BLaER1 (cell line): ENCODE measurements around the gene TUBGCP6.

Experiments used
- H3K27ac ChIP-seq: shearing (Covaris generic); formaldehyde crosslinking; 2 replicates; pipeline ENCODE4 v1.8.1; 2022
- H3K27me3 ChIP-seq: shearing (Covaris generic); formaldehyde crosslinking; 2 replicates; pipeline ENCODE4 v1.8.1; 2022
- H3K36me3 ChIP-seq: shearing (Covaris generic); formaldehyde crosslinking; 2 replicates; pipeline ENCODE4 v1.8.1; 2022
- H3K4me1 ChIP-seq: shearing (Covaris generic); formaldehyde crosslinking; 2 replicates; pipeline ENCODE4 v1.8.1; 2022
- H3K4me2 ChIP-seq: shearing (Covaris generic); formaldehyde crosslinking; 2 replicates; pipeline ENCODE4 v1.8.1; 2022
- H3K4me3 ChIP-seq: shearing (Covaris generic); formaldehyde crosslinking; 2 replicates; pipeline ENCODE4 v1.8.1; 2022
- H3K9ac ChIP-seq: shearing (Covaris generic); formaldehyde crosslinking; 2 replicates; pipeline ENCODE4 v1.8.1; 2022
- H3K9me3 ChIP-seq: shearing (Covaris generic); formaldehyde crosslinking; 2 replicates; pipeline ENCODE4 v1.8.1; 2022
- H4K20me1 ChIP-seq: shearing (Covaris generic); formaldehyde crosslinking; 2 replicates; pipeline ENCODE4 v1.8.1; 2022
- Cebpa-rat ChIP-seq: shearing (Covaris generic); IDR thresholded peaks from 2 replicates; pipeline ENCODE4 v1.8.1; 2022

The TUBGCP6 gene

GRCh38 chr22:50199251-50199721 is 45.5 kb downstream of the TUBGCP6 start:
- Histone ChIP-seq H3K4me1 (peaks cover 85% of the 10 kb centered on the region), H4K20me1 (peaks cover 77% of the 10 kb centered on the region), H3K27me3 (no peaks in the 10 kb centered on the region), H3K27ac (peak overlapping the region; percentile 94), H3K9me3 (no peaks in the 10 kb centered on the region), H3K36me3 (peaks cover 62% of the 10 kb centered on the region), H3K4me2 (peak overlapping the region; percentile 98), H3K4me3 (peak overlapping the region; percentile 96), H3K9ac (peak overlapping the region; percentile 95)
- TF ChIP-seq Cebpa-rat: no peak

GRCh38 chr22:50198624-50199017 is 46.2 kb downstream of the TUBGCP6 start:
- H3K9ac ChIP-seq: peak overlapping the region; percentile 95
- no peaks in the 10 kb centered on the region for H3K27me3 ChIP-seq
- peaks cover 67% of the 10 kb centered on the region for H3K36me3 ChIP-seq
- peak overlapping the region; percentile 94 for H3K27ac ChIP-seq
- TF ChIP-seq Cebpa-rat: no peak
- peak overlapping the region; percentile 98 for H3K4me2 ChIP-seq
- peaks cover 85% of the 10 kb centered on the region for H3K4me1 ChIP-seq
- no peaks in the 10 kb centered on the region for H3K9me3 ChIP-seq
- peaks cover 71% of the 10 kb centered on the region for H4K20me1 ChIP-seq
- peak overlapping the region; percentile 96; the same call in 1 of the 2 replicates for H3K4me3 ChIP-seq

DNA sequence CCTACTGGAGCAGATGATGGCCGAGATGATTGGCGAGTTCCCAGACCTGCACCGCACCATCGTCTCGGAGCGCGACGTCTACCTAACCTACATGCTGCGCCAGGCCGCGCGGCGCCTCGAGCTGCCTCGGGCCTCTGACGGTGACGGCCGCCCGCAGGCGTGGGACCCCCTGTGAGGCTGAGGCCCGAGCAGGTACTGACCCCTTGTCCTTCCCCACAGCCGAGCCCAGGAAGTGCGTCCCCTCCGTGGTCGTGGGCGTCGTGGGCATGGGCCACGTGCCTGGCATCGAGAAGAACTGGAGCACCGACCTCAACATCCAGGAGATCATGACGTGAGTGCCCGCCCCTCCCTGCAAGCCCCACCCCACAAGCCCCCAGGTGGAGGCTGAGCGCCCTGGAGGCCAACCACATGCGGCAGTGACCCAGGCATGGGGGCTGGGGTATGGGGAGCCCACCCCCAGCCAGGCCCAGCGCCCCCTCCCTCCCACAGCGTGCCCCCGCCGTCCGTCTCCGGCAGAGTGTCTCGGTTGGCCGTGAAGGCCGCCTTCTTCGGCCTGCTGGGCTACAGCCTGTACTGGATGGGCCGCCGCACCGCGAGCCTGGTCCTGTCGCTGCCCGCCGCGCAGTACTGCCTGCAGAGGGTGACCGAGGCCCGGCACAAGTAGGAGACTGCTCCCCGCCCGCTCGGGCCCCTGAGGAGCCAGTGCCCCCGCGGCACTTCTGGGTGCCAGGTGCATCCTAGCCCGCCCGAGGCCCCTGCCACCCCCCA is 46.8 kb downstream of the TUBGCP6 start:
- Histone ChIP-seq H3K9ac (peak overlapping the region; percentile 95), H3K4me2 (peak overlapping the region; percentile 98), H3K9me3 (no peaks in the 10 kb centered on the region), H3K4me3 (peak overlapping the region; percentile 96; the same call in 1 of the 2 replicates), H3K36me3 (peaks cover 67% of the 10 kb centered on the region), H3K4me1 (peaks cover 85% of the 10 kb centered on the region), H3K27me3 (no peaks in the 10 kb centered on the region), H3K27ac (peak overlapping the region; percentile 94; the same call in 1 of the 2 replicates), H4K20me1 (peaks cover 65% of the 10 kb centered on the region)
- TF ChIP-seq Cebpa-rat: no peak

- H4K20me1 ChIP-seq: peaks cover 57% of the 10 kb centered on the region
- no peak overlapping the region for H3K4me3 ChIP-seq
- no peaks in the 10 kb centered on the region for H3K27me3 ChIP-seq
- no peaks in the 10 kb centered on the region for H3K9me3 ChIP-seq
- no peak overlapping the region for H3K9ac ChIP-seq
- H3K4me2 ChIP-seq: peak overlapping the region; percentile 98
- H3K36me3 ChIP-seq: peaks cover 65% of the 10 kb centered on the region
- H3K4me1 ChIP-seq: peaks cover 85% of the 10 kb centered on the region
- no peak for TF ChIP-seq Cebpa-rat
- H3K27ac ChIP-seq: no peak overlapping the region
Observed at GRCh38 chr22:50197000-50197800, 47.6 kb downstream of the TUBGCP6 start.

GRCh38 chr22:50196256-50196655 is 48.6 kb downstream of the TUBGCP6 start:
- H3K27ac ChIP-seq: peak overlapping the region; percentile 99
- H3K4me3 ChIP-seq: peak overlapping the region; percentile 57; the same call in 1 of the 2 replicates
- peaks cover 65% of the 10 kb centered on the region for H3K36me3 ChIP-seq
- no peaks in the 10 kb centered on the region for H3K9me3 ChIP-seq
- H3K27me3 ChIP-seq: no peaks in the 10 kb centered on the region
- H3K4me2 ChIP-seq: peak overlapping the region; percentile 98
- TF ChIP-seq Cebpa-rat: no peak
- peaks cover 48% of the 10 kb centered on the region for H4K20me1 ChIP-seq
- H3K4me1 ChIP-seq: peaks cover 89% of the 10 kb centered on the region
- peak overlapping the region; percentile 57 for H3K9ac ChIP-seq

GRCh38 chr22:50194037-50194805 is 50.6 kb downstream of the TUBGCP6 start:
- Histone ChIP-seq H3K9me3 (no peaks in the 10 kb centered on the region), H3K27ac (peak overlapping the region; percentile 99), H3K9ac (peak overlapping the region; percentile 99), H3K4me3 (peak overlapping the region; percentile 57), H3K4me1 (peaks cover 98% of the 10 kb centered on the region), H4K20me1 (peaks cover 55% of the 10 kb centered on the region), H3K36me3 (peaks cover 59% of the 10 kb centered on the region), H3K27me3 (no peaks in the 10 kb centered on the region), H3K4me2 (peak overlapping the region; percentile 98)
- no peak for TF ChIP-seq Cebpa-rat

- TF ChIP-seq Cebpa-rat: no peak
- H3K36me3 ChIP-seq: peaks cover 55% of the 10 kb centered on the region
- H3K4me3 ChIP-seq: peak overlapping the region; percentile 57
- H3K4me2 ChIP-seq: peak overlapping the region; percentile 98
- peaks cover 55% of the 10 kb centered on the region for H4K20me1 ChIP-seq
- peaks cover 98% of the 10 kb centered on the region for H3K4me1 ChIP-seq
- peak overlapping the region; percentile 99 for H3K9ac ChIP-seq
- H3K27ac ChIP-seq: peak overlapping the region; percentile 99
- H3K27me3 ChIP-seq: no peaks in the 10 kb centered on the region
- no peaks in the 10 kb centered on the region for H3K9me3 ChIP-seq
Observed at GRCh38 chr22:50193621-50194020, 51.2 kb downstream of the TUBGCP6 start.

DNA sequence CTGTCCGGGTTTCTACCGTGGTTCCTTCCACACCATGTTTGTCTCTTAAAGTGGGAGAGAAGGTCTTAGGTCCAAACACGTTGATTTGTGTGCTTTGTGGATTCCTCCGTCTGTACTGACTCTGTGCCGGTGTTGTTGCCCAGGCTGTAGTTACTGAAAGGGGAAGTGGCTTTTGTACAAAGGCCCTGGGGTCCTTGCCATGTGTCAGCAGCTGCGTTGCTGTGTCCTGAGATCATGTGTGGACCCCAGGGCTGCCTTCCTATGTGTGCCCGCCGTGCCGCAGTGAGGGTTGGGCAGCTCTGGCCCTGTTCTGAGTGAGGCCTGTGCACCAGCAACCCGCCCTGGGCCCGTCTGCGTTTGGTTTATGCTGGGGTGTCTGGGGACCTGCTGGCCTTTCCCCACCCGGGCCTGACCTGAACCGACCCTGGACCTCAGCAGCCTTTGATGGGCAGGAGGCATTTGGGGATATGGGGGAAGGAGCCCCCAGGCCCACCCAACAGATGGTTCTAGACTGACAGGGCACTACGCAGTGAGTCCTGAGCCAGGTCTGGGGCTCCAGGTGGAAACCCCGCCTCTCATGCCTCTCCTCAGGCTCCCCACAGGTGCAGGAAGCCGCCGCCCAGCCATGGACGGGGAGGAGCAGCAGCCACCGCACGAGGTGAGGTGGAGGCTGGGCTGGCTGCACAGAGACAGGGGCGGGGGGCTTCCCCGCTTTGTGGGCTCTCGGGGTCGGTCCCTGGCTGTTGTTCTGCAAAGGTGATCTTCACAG is 52.2 kb downstream of the TUBGCP6 start:
- Histone ChIP-seq H3K9ac (peak overlapping the region; percentile 99), H3K27ac (peak overlapping the region; percentile 99), H3K4me1 (peaks cover 98% of the 10 kb centered on the region)

More for the DNA sequence above, 52.2 kb downstream of the TUBGCP6 start:
- H3K27me3 ChIP-seq: no peaks in the 10 kb centered on the region
- TF ChIP-seq Cebpa-rat: no peak
- no peaks in the 10 kb centered on the region for H3K9me3 ChIP-seq
- peaks cover 63% of the 10 kb centered on the region for H4K20me1 ChIP-seq
- H3K4me2 ChIP-seq: peak overlapping the region; percentile 98
- peaks cover 52% of the 10 kb centered on the region for H3K36me3 ChIP-seq
- peak overlapping the region; percentile 57 for H3K4me3 ChIP-seq
